ENCODE data around the gene LSM2.

The LSM2 gene

GRCh38 chr6:31778193-31778592 is 28.6 kb downstream of the LSM2 start:
- H3K4me3 ChIP-seq (ENCODE audit: low read depth, low read length) = no peak overlapping the region
- POLR2A ChIA-PET = no interaction called here
- CTCF ChIA-PET = interaction anchor here (1.0 to 3.8 kb wide), 4 partner anchors 9 to 18 kb away, joined by 3 to 18 read pairs (median 8); no protein-coding TSS in a partner anchor
- TF ChIP-seq CTCF (IDR thresholded peaks at IDR 0.05; ENCODE audit: insufficient read depth, low read length, missing control alignments) = no peak
- no peak for DNase-seq (ENCODE audit: low read depth, low spot score)

GRCh38 chr6:31777667-31778050 is 29.1 kb downstream of the LSM2 start:
- H3K4me3 ChIP-seq (ENCODE audit: low read depth, low read length) = no peak overlapping the region
- CTCF ChIA-PET = interaction anchor here (0.6 to 3.8 kb wide), 5 partner anchors 8 to 39 kb away, joined by 3 to 18 read pairs (median 4); no protein-coding TSS in a partner anchor
- POLR2A ChIA-PET = interaction anchor here (0.7 to 1.1 kb wide), 3 partner anchors 50 to 194 kb away, joined by 3 to 5 read pairs (median 3); partner anchors contain the start of genes DXO and HSPA1B
- DNase-seq (ENCODE audit: low read depth, low spot score) = no peak
- TF ChIP-seq CTCF (IDR thresholded peaks at IDR 0.05; ENCODE audit: insufficient read depth, low read length, missing control alignments) = no peak

- POLR2A ChIA-PET = interaction anchor here (0.7 to 1.1 kb wide), 3 partner anchors 50 to 195 kb away, joined by 3 to 5 read pairs (median 3); partner anchors contain the start of genes DXO and HSPA1B
- no peak for DNase-seq (ENCODE audit: low read depth, low spot score)
- no peak within 1 kb of the TSS for H3K4me3 ChIP-seq (ENCODE audit: low read depth, low read length)
- CTCF ChIA-PET = interaction anchor here (0.6 to 3.8 kb wide), 4 partner anchors 7 to 39 kb away, joined by 3 to 18 read pairs (median 8); no protein-coding TSS in a partner anchor
- no peak for TF ChIP-seq CTCF (IDR thresholded peaks at IDR 0.05; ENCODE audit: insufficient read depth, low read length, missing control alignments)
Measured at GRCh38 chr6:31776989-31777666, 29.6 kb downstream of the LSM2 start, which contains the start of gene VWA7. Gene VWA7 (minus strand): TSS chr6:31777328. CDS start chr6:31776779, 549 bp downstream.

- ChIA-PET POLR2A (interaction anchor here (1.0 kb wide), 1 partner anchor 53 kb away, joined by 3 read pairs; no protein-coding TSS in a partner anchor), CTCF (no interaction called here)
- DNase-seq (ENCODE audit: low read depth, low spot score) = no peak
- TF ChIP-seq CTCF (IDR thresholded peaks at IDR 0.05; ENCODE audit: insufficient read depth, low read length, missing control alignments) = no peak
- H3K4me3 ChIP-seq (ENCODE audit: low read depth, low read length) = no peak overlapping the region
Measured at GRCh38 chr6:31776485-31776988, 30.2 kb downstream of the LSM2 start.

GRCh38 chr6:31775633-31776484 is 30.9 kb downstream of the LSM2 start:
- ChIA-PET POLR2A (interaction anchor here (1.4 kb wide), 1 partner anchor 52 kb away, joined by 5 read pairs; the partner anchor contains the start of gene HSPA1B), CTCF (interaction anchor here (0.9 to 2.8 kb wide), 3 partner anchors 9 to 46 kb away, joined by 3 to 17 read pairs (median 5); no protein-coding TSS in a partner anchor)
- no peak overlapping the region for H3K4me3 ChIP-seq (ENCODE audit: low read depth, low read length)
- no peak for TF ChIP-seq CTCF (IDR thresholded peaks at IDR 0.05; ENCODE audit: insufficient read depth, low read length, missing control alignments)
- DNase-seq (ENCODE audit: low read depth, low spot score) = no peak

All from AG04449 (cell line).